ENCODE data around the gene PPP2R5B. TPM values are rescaled to one million over a fixed set of nuclear protein-coding genes. Genes with fewer than 3 reads are reported as not detected.

The PPP2R5B gene
- 14.1 and 15.9 TPM in 2 replicates for total RNA-seq
- long read RNA-seq, partial matches to known transcripts, result 0 of 2 reads
- long read RNA-seq, other reads (novel, unspliced or antisense), result 2 of 2 reads

DNA sequence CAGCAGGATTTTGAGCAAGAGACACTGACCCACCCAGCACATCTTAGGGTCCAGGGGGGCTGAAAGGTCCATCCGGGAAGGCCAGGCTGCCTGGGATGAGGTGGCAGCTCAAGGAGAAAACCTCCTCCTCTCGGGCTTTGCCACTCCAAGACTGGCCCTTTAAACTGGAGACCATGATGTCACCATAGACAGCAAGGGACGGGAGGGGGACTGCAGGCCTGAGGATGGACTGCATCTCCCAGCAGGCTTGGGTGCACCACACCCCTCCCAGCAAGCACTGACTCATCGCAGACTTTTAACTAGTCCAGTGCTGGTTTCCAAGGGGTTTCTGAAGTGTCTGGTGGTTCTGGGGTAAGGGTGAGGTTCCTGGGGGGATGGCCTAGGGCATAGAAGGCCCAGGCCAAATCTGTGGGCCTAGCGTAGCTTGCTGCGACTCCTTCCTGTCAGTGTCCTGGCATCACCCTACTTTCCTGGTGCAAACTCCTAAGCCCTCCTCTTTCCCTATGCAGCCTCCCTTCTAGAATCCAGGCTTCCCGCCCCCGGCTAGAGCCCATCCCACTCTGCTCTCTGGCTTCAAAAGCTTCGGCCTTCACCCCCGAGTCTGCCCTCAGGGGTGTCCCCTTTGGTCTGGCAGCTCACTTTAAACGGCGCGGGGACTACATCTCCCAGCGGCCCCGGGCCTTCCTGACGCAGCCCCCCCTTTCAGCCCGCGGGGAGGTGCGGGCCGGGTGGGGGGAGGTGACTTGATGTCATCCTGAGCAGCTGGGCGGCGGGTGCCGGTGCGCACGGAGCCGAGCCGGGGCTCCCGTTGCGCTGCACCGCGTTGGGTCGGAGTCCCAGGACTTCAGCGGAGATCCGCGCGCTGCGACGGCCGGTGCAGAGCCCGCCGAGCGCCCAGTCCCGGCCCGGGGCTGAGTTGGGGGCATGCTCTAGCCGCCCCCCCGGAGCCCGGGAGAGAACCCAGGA is at the start of gene PPP2R5B:
Gene PPP2R5B (plus strand): TSS at position 746 of the 966 bp plus-strand sequence. CDS start 1,046 bp downstream, outside the sequence.
- Mint-ChIP-seq H3K4me1 (ENCODE audit: low read depth) (peaks cover 6% of the 10 kb centered on the region), H3K27ac (peak within 1 kb of the TSS; percentile 98), H3K9me3 (ENCODE audit: low read depth) (no peaks in the 10 kb centered on the region), H3K4me3 (ENCODE audit: low read depth) (peak within 1 kb of the TSS; percentile 87), H3K36me3 (ENCODE audit: insufficient read depth) (peaks cover 2% of the 10 kb centered on the region), H3K27me3 (peaks cover 3% of the 10 kb centered on the region)
- TF ChIP-seq, protein P1, sequence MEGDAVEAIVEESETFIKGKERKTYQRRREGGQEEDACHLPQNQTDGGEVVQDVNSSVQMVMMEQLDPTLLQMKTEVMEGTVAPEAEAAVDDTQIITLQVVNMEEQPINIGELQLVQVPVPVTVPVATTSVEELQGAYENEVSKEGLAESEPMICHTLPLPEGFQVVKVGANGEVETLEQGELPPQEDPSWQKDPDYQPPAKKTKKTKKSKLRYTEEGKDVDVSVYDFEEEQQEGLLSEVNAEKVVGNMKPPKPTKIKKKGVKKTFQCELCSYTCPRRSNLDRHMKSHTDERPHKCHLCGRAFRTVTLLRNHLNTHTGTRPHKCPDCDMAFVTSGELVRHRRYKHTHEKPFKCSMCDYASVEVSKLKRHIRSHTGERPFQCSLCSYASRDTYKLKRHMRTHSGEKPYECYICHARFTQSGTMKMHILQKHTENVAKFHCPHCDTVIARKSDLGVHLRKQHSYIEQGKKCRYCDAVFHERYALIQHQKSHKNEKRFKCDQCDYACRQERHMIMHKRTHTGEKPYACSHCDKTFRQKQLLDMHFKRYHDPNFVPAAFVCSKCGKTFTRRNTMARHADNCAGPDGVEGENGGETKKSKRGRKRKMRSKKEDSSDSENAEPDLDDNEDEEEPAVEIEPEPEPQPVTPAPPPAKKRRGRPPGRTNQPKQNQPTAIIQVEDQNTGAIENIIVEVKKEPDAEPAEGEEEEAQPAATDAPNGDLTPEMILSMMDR (IDR thresholded peaks at IDR 0.05; ENCODE audit: unreplicated experiment), result no peak
- DNase-seq (ENCODE audit: low spot score, unreplicated experiment), result peak; percentile 68

DNA sequence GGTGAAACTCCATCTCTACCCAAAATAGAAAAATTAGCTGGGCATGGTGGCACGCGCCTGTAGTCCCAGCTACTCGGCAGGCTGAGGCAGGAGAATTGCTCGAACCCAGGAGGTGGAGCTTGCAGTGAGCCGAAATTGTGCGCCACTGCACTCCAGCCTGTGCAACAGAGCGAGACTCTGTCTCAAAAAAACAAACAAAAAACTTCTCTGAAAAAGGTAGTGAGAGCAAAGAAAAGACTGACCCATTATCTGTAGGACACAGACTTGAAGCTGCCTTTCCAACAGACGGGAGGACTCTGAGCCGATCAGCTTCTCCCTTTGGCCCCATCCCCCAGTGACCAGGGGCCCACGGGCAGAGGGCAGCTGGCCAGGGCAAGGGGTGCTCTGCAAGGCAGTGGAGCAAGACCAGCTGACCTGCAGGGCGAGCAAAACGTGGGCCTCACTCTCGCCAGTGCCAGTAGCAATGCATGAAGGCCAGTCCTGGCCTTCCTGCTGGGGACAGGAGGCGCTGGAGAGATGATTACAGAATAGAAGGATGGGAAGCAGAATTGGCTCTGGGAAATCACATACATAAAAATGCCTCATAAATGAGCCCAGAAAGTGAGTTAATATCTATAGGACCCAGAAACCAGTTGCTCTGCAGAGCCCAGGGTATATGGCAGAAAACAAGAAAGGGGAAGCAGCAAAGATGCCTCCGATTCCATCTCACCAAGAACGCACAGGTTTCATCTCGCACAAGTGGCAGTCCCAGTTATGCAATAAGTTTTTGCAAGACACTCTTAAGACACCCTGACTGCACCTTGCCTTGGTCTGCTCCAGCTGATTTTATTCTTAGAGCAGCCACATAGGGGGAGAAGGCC is 48.9 kb upstream of the PPP2R5B start:
- TF ChIP-seq, protein P1 (IDR thresholded peaks at IDR 0.05; ENCODE audit: unreplicated experiment), result no peak
- DNase-seq (ENCODE audit: low spot score, unreplicated experiment), result no peak
- Mint-ChIP-seq H3K4me3 (ENCODE audit: low read depth) (peak overlapping the region; percentile 95), H3K4me1 (ENCODE audit: low read depth) (peaks cover 51% of the 10 kb centered on the region), H3K36me3 (ENCODE audit: insufficient read depth) (peaks cover 8% of the 10 kb centered on the region), H3K9me3 (ENCODE audit: low read depth) (no peaks in the 10 kb centered on the region), H3K27me3 (no peaks in the 10 kb centered on the region), H3K27ac (no peak overlapping the region)

- TF ChIP-seq, protein P1 (IDR thresholded peaks at IDR 0.05; ENCODE audit: unreplicated experiment), result no peak
- no peak for DNase-seq (ENCODE audit: low spot score, unreplicated experiment)
- Mint-ChIP-seq H3K9me3 (ENCODE audit: low read depth) (no peaks in the 10 kb centered on the region), H3K4me3 (ENCODE audit: low read depth) (peak overlapping the region; percentile 95), H3K4me1 (ENCODE audit: low read depth) (peaks cover 45% of the 10 kb centered on the region), H3K27ac (peak overlapping the region; percentile 86), H3K36me3 (ENCODE audit: insufficient read depth) (peaks cover 8% of the 10 kb centered on the region), H3K27me3 (no peaks in the 10 kb centered on the region)
Measured at GRCh38 chr11:64876229-64876750, 48.2 kb upstream of the PPP2R5B start.

GRCh38 chr11:64876835-64877341 is 47.6 kb upstream of the PPP2R5B start:
- H3K27me3 Mint-ChIP-seq, result no peaks in the 10 kb centered on the region
- peaks cover 8% of the 10 kb centered on the region for H3K36me3 Mint-ChIP-seq (ENCODE audit: insufficient read depth)
- no peaks in the 10 kb centered on the region for H3K9me3 Mint-ChIP-seq (ENCODE audit: low read depth)
- DNase-seq (ENCODE audit: low spot score, unreplicated experiment), result no peak
- H3K4me3 Mint-ChIP-seq (ENCODE audit: low read depth), result peak overlapping the region; percentile 95
- peaks cover 39% of the 10 kb centered on the region for H3K4me1 Mint-ChIP-seq (ENCODE audit: low read depth)
- TF ChIP-seq, protein P1 (IDR thresholded peaks at IDR 0.05; ENCODE audit: unreplicated experiment), result no peak
- peak overlapping the region; percentile 86 for H3K27ac Mint-ChIP-seq

Data from progenitor cell of endocrine pancreas (in vitro differentiated cells).